Esophagus squamous epithelium (tissue), 5 donors: ENCODE measurements around the gene DCC. TPM values are rescaled to one million over a fixed set of nuclear protein-coding genes. Genes with fewer than 3 reads are reported as not detected.

ENCODE experiments used
- DNase-seq: peaks from one replicate; lab custom pipeline; 2025; lab: John Stamatoyannopoulos, UW
- H3K27ac ChIP-seq, 4 donors: fragments of 200-600 bp; sonication (generic); one replicate each; pipeline ENCODE4 v1.5.1; 2016 to 2019; ENCODE audit warnings: mild to moderate bottlenecking in 1 of 4
- H3K27me3 ChIP-seq, 4 donors: fragments of 200-600 bp; sonication (generic); 1 replicate in 3 of 4; 2 replicates in 1 of 4; pipeline versions ENCODE4 v1.5.1 to v1.6.0; 2017 to 2021; ENCODE audit warnings: antibody characterized with exemption in 1 of 4
- H3K36me3 ChIP-seq, 3 donors: fragments of 200-600 bp; sonication (generic); one replicate each; pipeline ENCODE4 v1.5.1; 2016 to 2019
- H3K4me1 ChIP-seq, 3 donors: fragments of 200-600 bp; sonication (generic); one replicate each; pipeline ENCODE4 v1.5.1; 2017 to 2019
- H3K4me3 ChIP-seq, 4 donors: fragments of 200-600 bp; sonication (generic); 1 replicate in 3 of 4; 2 replicates in 1 of 4; pipeline ENCODE4 v1.5.1; 2016 to 2019; ENCODE audit warnings: mild to moderate bottlenecking in 2 of 4, moderate library complexity in 1 of 4
- H3K9me3 ChIP-seq, 3 donors: fragments of 200-600 bp; sonication (generic); one replicate each; pipeline ENCODE4 v1.5.1; 2016 to 2019
- CTCF ChIP-seq, 6 experiments: fragments of 450-650 bp in 4 of 6; fragments of 200-600 bp in 2 of 6; sonication (generic) in 2 of 6; IDR thresholded peaks; one replicate each; pipeline ENCODE4 v1.5.1; 2016 to 2019; ENCODE audit warnings: antibody characterized with exemption in 6 of 6, mild to moderate bottlenecking in 4 of 6, moderate library complexity in 4 of 6
- POLR2A ChIP-seq, 4 donors: fragments of 450-650 bp; IDR thresholded peaks; one replicate each; pipeline ENCODE4 v1.6.1; 2017; ENCODE audit warnings: antibody characterized with exemption in 4 of 4, mild to moderate bottlenecking in 4 of 4, moderate library complexity in 3 of 4
- WGBS, 2 donors: methylation state at CpG; one replicate each; pipeline ENCODE4 v1.1.5; 2018; 5-methylcytosine and 5-hydroxymethylcytosine counted together
- intact Hi-C: fragments of 100-400 bp; cut with DNase I; formaldehyde crosslinking; loops from one replicate; pipeline ENCODE4 v1.15.0; 2022
- total RNA-seq, 4 donors: library from RNA; depleted of rRNA; stranded (reverse); fragments of >200 nt; gene quantifications; one replicate each; pipeline ENCODE4 v1.1.0, GENCODE V29; 2016
- donor health status: DM: yes; HTN: yes; CAD: no.

Gene DCC
- total RNA-seq, 4 donors from 2014 or later, result 0.06 to 0.95 TPM; not detected in 2

- intact Hi-C loops, result no loop called here
- 60% methylated on average over 1 of the region's 1 CpG for WGBS, 2 donors
- no peak for TF ChIP-seq CTCF (IDR thresholded peaks at IDR 0.05)
- no peak for TF ChIP-seq POLR2A (IDR thresholded peaks at IDR 0.05)
- Histone ChIP-seq H3K36me3 (no peaks in the 10 kb centered on the region), H3K4me1 (no peaks in the 10 kb centered on the region), H3K4me3 (no peak overlapping the region), H3K27me3 (no peaks in the 10 kb centered on the region), H3K9me3 (no peaks in the 10 kb centered on the region), H3K27ac (no peak overlapping the region)
- DNase-seq, result no peak
Measured at GRCh38 chr18:53126210-53126609, 786.2 kb downstream of the DCC start.

GRCh38 chr18:53131001-53131400 lies 791.0 kb downstream of the DCC start:
- no peaks in the 10 kb centered on the region for H3K4me1 ChIP-seq

GRCh38 chr18:53134711-53135110 lies 794.7 kb downstream of the DCC start:
- 61 to 75% methylated on average over 3 of the region's 3 CpGs for WGBS, 2 donors
- no peak for TF ChIP-seq POLR2A (IDR thresholded peaks at IDR 0.05)
- TF ChIP-seq CTCF (IDR thresholded peaks at IDR 0.05), result no peak
- Histone ChIP-seq H3K27me3 (no peaks in the 10 kb centered on the region), H3K9me3 (no peaks in the 10 kb centered on the region), H3K4me3 (no peak overlapping the region), H3K4me1 (no peaks in the 10 kb centered on the region), H3K36me3 (no peaks in the 10 kb centered on the region), H3K27ac (no peak overlapping the region)
- intact Hi-C loops, result no loop called here
- DNase-seq, result no peak

More at GRCh38 chr18:53131001-53131400, 791.0 kb downstream of the DCC start:
- no peaks in the 10 kb centered on the region for H3K36me3 ChIP-seq
- H3K4me3 ChIP-seq, result no peak overlapping the region
- H3K27ac ChIP-seq, result no peak overlapping the region
- intact Hi-C loops, result no loop called here
- no peak for TF ChIP-seq CTCF (IDR thresholded peaks at IDR 0.05)
- no peak for TF ChIP-seq POLR2A (IDR thresholded peaks at IDR 0.05)
- DNase-seq, result no peak
- H3K9me3 ChIP-seq, result no peaks in the 10 kb centered on the region
- WGBS, 2 donors, result 79 to 80% methylated on average over 1 of the region's 1 CpG
- no peaks in the 10 kb centered on the region for H3K27me3 ChIP-seq

GRCh38 chr18:53135654-53136053 lies 795.7 kb downstream of the DCC start:
- no peaks in the 10 kb centered on the region for H3K4me1 ChIP-seq
- H3K27ac ChIP-seq, result no peak overlapping the region
- intact Hi-C loops, result no loop called here
- no peaks in the 10 kb centered on the region for H3K27me3 ChIP-seq
- no peak overlapping the region for H3K4me3 ChIP-seq
- H3K36me3 ChIP-seq, result no peaks in the 10 kb centered on the region
- TF ChIP-seq POLR2A (IDR thresholded peaks at IDR 0.05), result no peak
- TF ChIP-seq CTCF (IDR thresholded peaks at IDR 0.05), result no peak
- no peak for DNase-seq
- H3K9me3 ChIP-seq, result peaks cover 0 to 6% (median 0%) of the 10 kb centered on the region in 3 donors

- 61 to 63% methylated on average over 5 of the region's 5 CpGs for WGBS, 2 donors
- Histone ChIP-seq H3K9me3 (peaks cover 0 to 6% (median 0%) of the 10 kb centered on the region in 3 donors), H3K4me3 (no peak overlapping the region), H3K27me3 (no peaks in the 10 kb centered on the region), H3K27ac (no peak overlapping the region), H3K36me3 (no peaks in the 10 kb centered on the region), H3K4me1 (no peaks in the 10 kb centered on the region)
- no peak for DNase-seq
- intact Hi-C loops, result no loop called here
- TF ChIP-seq CTCF (IDR thresholded peaks at IDR 0.05), result no peak
- TF ChIP-seq POLR2A (IDR thresholded peaks at IDR 0.05), result no peak
Measured at GRCh38 chr18:53139746-53140500, 799.9 kb downstream of the DCC start.
